Psoas muscle (tissue), 8 donors: ENCODE measurements around the gene PTGR3. TPM values are rescaled to one million over a fixed set of nuclear protein-coding genes. Genes with fewer than 3 reads are reported as not detected.

Source experiments
- ATAC-seq, 4 donors: fragments of 200-7000 bp; cut with Tn5 transposase; one replicate each; pipeline ENCODE4 v1.9.1; 2020; ENCODE audit warnings: moderate library complexity in 3 of 4, mild to moderate bottlenecking in 2 of 4
- DNase-seq, 2 donors: peaks; one replicate each; pipeline ENCODE4 v3.0.0-alpha.2; 2020
- H3K27ac ChIP-seq: fragments of 200-600 bp; one replicate; pipeline ENCODE4 v1.8.0; 2022
- H3K27me3 ChIP-seq, 3 donors: fragments of 200-600 bp in 1 of 3; one replicate each; pipeline versions ENCODE4 v1.6.1 to v1.8.0; 2013 to 2022; ENCODE audit warnings: low read length in 2 of 3, mild to moderate bottlenecking in 2 of 3, moderate library complexity in 1 of 3; ENCODE audit not compliant: insufficient read depth in 3 of 3
- H3K36me3 ChIP-seq, 2 donors: fragments of 200-600 bp in 1 of 2; one replicate each; pipeline versions ENCODE4 v1.6.1 to v1.8.0; 2013 to 2022; ENCODE audit warnings: low read depth in 1 of 2, mild to moderate bottlenecking in 1 of 2, moderate library complexity in 1 of 2; ENCODE audit not compliant: insufficient read depth in 1 of 2
- H3K4me1 ChIP-seq: fragments of 200-600 bp; one replicate; pipeline ENCODE4 v1.8.0; 2022
- H3K4me3 ChIP-seq: fragments of 200-600 bp; one replicate; pipeline ENCODE4 v1.8.0; 2022; ENCODE audit warnings: mild to moderate bottlenecking
- H3K9me3 ChIP-seq: fragments of 200-600 bp; one replicate; pipeline ENCODE4 v1.8.0; 2022
- CTCF ChIP-seq: fragments of 200-600 bp; IDR thresholded peaks from one replicate; pipeline ENCODE4 v1.8.0; 2022; ENCODE audit warnings: antibody characterized with exemption
- WGBS, 3 donors: extraction: QIAGEN DNeasy Blood & Tissue Kit; methylation state at CpG; one replicate each; pipeline versions ENCODE4 v1.1.6 to v1.1.7; 2013; 5-methylcytosine and 5-hydroxymethylcytosine counted together
- intact Hi-C, 2 donors: fragments of 100-400 bp; cut with DNase I; formaldehyde crosslinking; loops; one replicate each; pipeline versions ENCODE4 v1.11.0 to v1.14.2; 2022
- polyA plus RNA-seq, 3 donors: library from polyadenylated mRNA; stranded (reverse); fragments of 200-250 nt; gene quantifications; one replicate each; pipeline ENCODE4 v1.2.3, GENCODE V29; 2013
- total RNA-seq, 4 donors: library from RNA; stranded (reverse); fragmentation: NEBNext Ultra II Directional in 2 of 4; extraction: Animal tissue kit (Norgen Biotek cat#: 25700) in 2 of 4; gene quantifications; one replicate each; pipeline versions ENCODE4 v1.2.1 to v1.2.4, GENCODE V29; 2021 to 2023
- donor health status: healthy with polysubstance abuse.
- donor health status: DM: no; HTN: no; CAD: no; lungs with moderate emphysema.
- donor health status: Bipolar disorder and iron deficiency.
- donor health status: healthy.
- donor health status: DM: yes; HTN: yes; CAD: no.
- donor health status: DM: no; HTN: no; CAD: no.
- donor health status: DM: no; HTN: no; CAD: no.
- donor health status: DM: yes; HTN: yes; CAD: no.

Gene PTGR3
- total and polyA plus RNA-seq, 7 donors = 20.6 to 66.4 (median 31.7) TPM

- no peaks in the 10 kb centered on the region for H3K36me3 ChIP-seq
- TF ChIP-seq CTCF = no peak
- H3K27ac ChIP-seq = peak overlapping the region; percentile 3
- H3K4me1 ChIP-seq = peaks cover 42% of the 10 kb centered on the region
- peak in 1 of 4 donors; percentile 37 for ATAC-seq
- 68 to 80% (median 71%) methylated on average over 17 of the region's 17 CpGs for WGBS, 3 donors
- intact Hi-C loops = no loop called here
- DNase-seq = no peak
- H3K9me3 ChIP-seq = no peaks in the 10 kb centered on the region
- H3K4me3 ChIP-seq = no peak overlapping the region
- H3K27me3 ChIP-seq = no peaks in the 10 kb centered on the region
These were observed 21.5 kb upstream of the PTGR3 start for GRCh38 chr18:75230163-75231052.

- H3K4me1 ChIP-seq = peaks cover 43% of the 10 kb centered on the region
- no peak for TF ChIP-seq CTCF
- no peaks in the 10 kb centered on the region for H3K27me3 ChIP-seq
- no peak overlapping the region for H3K27ac ChIP-seq
- intact Hi-C loops = no loop called here
- H3K9me3 ChIP-seq = no peaks in the 10 kb centered on the region
- no peaks in the 10 kb centered on the region for H3K36me3 ChIP-seq
- ATAC-seq (no peak), DNase-seq (no peak)
- 72 to 92% (median 89%) methylated on average over 8 of the region's 8 CpGs for WGBS, 3 donors
- no peak overlapping the region for H3K4me3 ChIP-seq
These were observed 20.5 kb upstream of the PTGR3 start for GRCh38 chr18:75229437-75229836.

GRCh38 chr18:75228967-75229366 is 20.0 kb upstream of the PTGR3 start:
- Histone ChIP-seq H3K4me3 (no peak overlapping the region), H3K36me3 (no peaks in the 10 kb centered on the region), H3K4me1 (peaks cover 47% of the 10 kb centered on the region), H3K27me3 (no peaks in the 10 kb centered on the region), H3K27ac (no peak overlapping the region), H3K9me3 (no peaks in the 10 kb centered on the region)
- WGBS, 3 donors = 72 to 82% (median 74%) methylated on average over 9 of the region's 9 CpGs
- ATAC-seq = no peak
- no peak for DNase-seq
- no peak for TF ChIP-seq CTCF
- intact Hi-C loops = no loop called here

- Histone ChIP-seq H3K36me3 (no peaks in the 10 kb centered on the region), H3K27me3 (no peaks in the 10 kb centered on the region), H3K4me3 (peak overlapping the region; percentile 12), H3K9me3 (no peaks in the 10 kb centered on the region), H3K4me1 (peaks cover 56% of the 10 kb centered on the region), H3K27ac (no peak overlapping the region)
- intact Hi-C loops = no loop called here
- TF ChIP-seq CTCF = no peak
- ATAC-seq (no peak), DNase-seq (no peak)
- 36 to 58% (median 43%) methylated on average over 11 of the region's 11 CpGs for WGBS, 3 donors
These were observed 18.8 kb upstream of the PTGR3 start for GRCh38 chr18:75227535-75228296.
